ENCODE results near the gene TOPORS.

The TOPORS gene

DNA sequence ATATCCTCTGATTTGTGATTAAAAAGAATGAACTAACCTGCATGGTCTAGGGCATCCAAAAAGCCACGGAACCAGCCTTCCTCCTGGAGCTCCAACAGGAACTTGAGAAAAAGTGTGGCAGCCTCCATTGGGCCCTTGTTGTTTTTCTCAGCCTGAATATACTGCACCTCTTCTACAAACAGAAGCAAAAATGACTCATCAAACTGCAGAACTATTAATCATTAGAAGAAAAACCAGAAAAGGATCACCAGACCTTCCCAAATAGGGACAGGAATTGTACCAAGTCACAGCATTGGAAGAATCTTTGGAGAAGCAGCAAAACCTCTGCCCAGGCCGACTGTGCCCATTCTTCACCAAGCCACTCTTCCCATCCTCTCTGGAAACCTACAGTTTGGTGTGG is 51.6 kb downstream of the TOPORS start:
- DNase-seq: no peak

DNA sequence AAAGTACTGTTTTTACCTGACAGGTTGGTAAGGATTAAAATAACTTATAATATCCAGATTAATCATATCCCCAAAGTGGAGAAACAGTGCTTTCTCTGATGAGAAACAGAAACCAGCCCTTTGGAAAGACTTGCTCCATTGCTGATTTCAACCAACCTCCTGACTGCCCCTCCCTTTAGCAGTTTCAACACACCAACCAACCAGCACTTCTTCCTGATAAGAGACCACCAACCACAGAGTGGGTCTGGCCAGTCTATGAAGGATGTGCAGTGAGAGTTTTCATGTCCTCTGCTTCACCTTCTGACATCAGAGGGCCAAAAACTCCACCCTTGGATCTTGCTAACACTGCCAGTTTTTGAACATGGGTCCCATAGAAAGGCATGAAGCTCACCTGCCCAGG is 54.5 kb downstream of the TOPORS start:
- no peak for DNase-seq

DNA sequence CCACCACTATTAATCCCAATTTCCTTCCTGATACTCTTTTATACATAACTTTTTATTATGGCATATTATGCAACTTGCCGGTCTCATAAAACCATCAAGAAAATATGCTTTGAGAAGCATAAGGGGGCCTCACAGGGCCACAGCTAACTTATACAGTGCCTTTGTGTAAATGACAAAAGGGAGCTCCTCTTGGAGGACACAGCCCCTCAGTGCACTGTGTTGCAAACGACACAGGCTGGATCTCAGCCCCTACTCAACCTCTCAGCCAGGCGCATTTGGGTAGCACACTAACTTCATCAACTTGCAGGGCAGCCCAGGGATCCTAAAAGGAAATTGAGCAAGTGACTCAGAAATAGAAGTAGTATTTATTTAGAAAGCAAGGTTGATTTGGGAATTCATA is 61.8 kb downstream of the TOPORS start:
- no peak for DNase-seq

All from NCI-H1694 (cell line).